Measurements from ENCODE around the gene ZNF610.

ZNF610 gene

GRCh38 chr19:52345162-52345561 is 9.1 kb downstream of the ZNF610 start:
- H3K36me3 ChIP-seq (ENCODE audit: insufficient read depth, low read length): no peaks in the 10 kb centered on the region
- no peaks in the 10 kb centered on the region for H3K9me3 ChIP-seq (ENCODE audit: control insufficient read depth, insufficient read depth, low read length)

DNA sequence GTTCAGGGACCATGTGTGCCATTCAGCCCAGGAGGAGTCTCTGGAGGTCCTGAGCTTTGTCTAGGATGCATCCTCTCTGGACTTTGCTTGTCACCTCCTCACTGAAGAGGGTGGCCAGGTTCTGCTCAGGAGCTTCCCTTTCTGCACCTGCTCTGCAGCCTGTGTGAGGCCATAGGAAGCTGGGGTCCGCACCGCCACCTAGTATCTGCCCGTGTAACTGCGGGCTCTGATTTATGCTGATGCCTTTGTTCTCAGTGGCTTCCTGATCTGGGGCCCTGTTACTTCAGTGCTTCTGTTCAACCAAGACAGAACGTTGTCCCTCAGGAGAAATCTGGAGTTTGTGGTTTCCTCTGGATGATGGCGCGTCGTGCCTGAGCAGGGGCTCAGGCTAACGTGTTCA is 15.5 kb downstream of the ZNF610 start:
- Histone ChIP-seq H3K9ac (ENCODE audit: low read depth, low read length) (no peak overlapping the region), H3K9me3 (ENCODE audit: control insufficient read depth, insufficient read depth, low read length) (no peaks in the 10 kb centered on the region; the same call in 1 of the 2 replicates), H3K36me3 (ENCODE audit: insufficient read depth, low read length) (no peaks in the 10 kb centered on the region; the same call in 1 of the 2 replicates), H3K4me1 (ENCODE audit: insufficient read depth, low read length) (no peaks in the 10 kb centered on the region)

More at GRCh38 chr19:52345162-52345561, 9.1 kb downstream of the ZNF610 start:
- Histone ChIP-seq H3K9ac (ENCODE audit: low read depth, low read length) (no peak overlapping the region), H3K4me1 (ENCODE audit: insufficient read depth, low read length) (no peaks in the 10 kb centered on the region)

GRCh38 chr19:52366414-52366824 is 30.4 kb downstream of the ZNF610 start:
- Histone ChIP-seq H3K36me3 (ENCODE audit: insufficient read depth, low read length) (no peaks in the 10 kb centered on the region; the same call in 1 of the 2 replicates), H3K9me3 (ENCODE audit: control insufficient read depth, insufficient read depth, low read length) (peaks cover 24% of the 10 kb centered on the region; the same call in 1 of the 2 replicates), H3K9ac (ENCODE audit: low read depth, low read length) (no peak overlapping the region), H3K4me1 (ENCODE audit: insufficient read depth, low read length) (no peaks in the 10 kb centered on the region)

DNA sequence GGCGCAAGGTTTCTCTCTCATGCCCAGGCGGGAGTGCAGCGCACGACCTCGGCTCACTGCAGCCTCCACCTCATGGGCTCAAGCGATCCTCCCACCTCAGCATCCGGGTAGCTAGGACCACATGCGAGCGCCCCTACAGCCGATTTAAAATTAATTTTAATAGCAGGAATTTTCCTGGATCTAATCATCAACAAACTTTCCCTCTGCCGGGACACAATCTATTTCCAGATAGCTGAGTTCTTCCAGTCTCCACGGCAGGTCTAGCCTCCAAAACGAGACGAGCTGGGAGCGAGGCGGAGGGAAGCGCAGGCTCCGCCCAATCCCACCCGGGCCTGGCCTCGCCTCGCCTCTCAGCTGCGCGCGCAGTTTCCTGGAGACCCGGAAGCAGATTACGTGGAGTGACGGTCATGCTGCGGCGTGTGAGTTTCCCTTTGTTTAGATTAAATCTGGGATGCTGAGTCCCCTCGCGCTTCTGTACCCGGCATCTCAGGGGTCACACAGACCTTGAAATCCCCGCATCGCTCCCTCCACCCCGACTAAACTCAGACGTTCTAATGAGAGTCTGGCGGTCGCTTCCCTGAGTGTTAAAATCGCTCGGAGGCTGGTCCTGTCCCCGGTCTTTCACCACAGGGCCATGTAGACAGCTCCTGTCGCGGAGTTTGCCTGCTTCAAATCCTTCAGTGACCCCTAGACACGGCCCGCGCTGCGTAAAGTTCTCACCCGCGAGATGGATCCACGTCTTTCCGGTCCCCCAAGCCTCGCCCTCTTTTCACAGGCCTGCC is 33.7 kb downstream of the ZNF610 start, which contains the start of gene ZNF880:
Gene ZNF880 (plus strand): TSS at position 365 of the 782 bp plus-strand sequence. CDS start 43 bp downstream, at position 408.
- peaks cover 19% of the 10 kb centered on the region; the same call in 1 of the 2 replicates for H3K9me3 ChIP-seq (ENCODE audit: control insufficient read depth, insufficient read depth, low read length)
- H3K36me3 ChIP-seq (ENCODE audit: insufficient read depth, low read length): no peaks in the 10 kb centered on the region; the same call in 1 of the 2 replicates
- H3K4me1 ChIP-seq (ENCODE audit: insufficient read depth, low read length): no peaks in the 10 kb centered on the region
- H3K9ac ChIP-seq (ENCODE audit: low read depth, low read length): peak within 1 kb of the TSS; percentile 92

DNA sequence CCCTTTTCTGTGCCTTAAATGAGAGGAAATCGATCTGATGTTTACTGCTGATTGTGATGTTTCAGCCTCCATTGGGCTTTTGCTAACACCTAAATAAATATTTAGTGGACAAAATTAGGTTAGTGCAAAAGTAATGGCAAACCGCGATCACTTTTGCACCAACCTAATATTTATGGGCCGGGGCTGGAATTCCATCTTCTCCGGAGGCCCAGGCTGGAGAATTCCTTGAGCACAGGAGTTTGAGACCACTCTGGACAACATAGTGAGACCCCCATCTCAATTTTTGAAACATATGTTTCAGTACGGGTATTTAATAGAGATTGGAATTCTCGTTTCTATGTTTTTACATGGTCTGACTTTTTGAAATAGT is 34.3 kb downstream of the ZNF610 start:
- no peaks in the 10 kb centered on the region; the same call in 1 of the 2 replicates for H3K36me3 ChIP-seq (ENCODE audit: insufficient read depth, low read length)
- H3K4me1 ChIP-seq (ENCODE audit: insufficient read depth, low read length): no peaks in the 10 kb centered on the region
- peaks cover 13% of the 10 kb centered on the region; the same call in 1 of the 2 replicates for H3K9me3 ChIP-seq (ENCODE audit: control insufficient read depth, insufficient read depth, low read length)
- peak overlapping the region; percentile 92 for H3K9ac ChIP-seq (ENCODE audit: low read depth, low read length)

DNA sequence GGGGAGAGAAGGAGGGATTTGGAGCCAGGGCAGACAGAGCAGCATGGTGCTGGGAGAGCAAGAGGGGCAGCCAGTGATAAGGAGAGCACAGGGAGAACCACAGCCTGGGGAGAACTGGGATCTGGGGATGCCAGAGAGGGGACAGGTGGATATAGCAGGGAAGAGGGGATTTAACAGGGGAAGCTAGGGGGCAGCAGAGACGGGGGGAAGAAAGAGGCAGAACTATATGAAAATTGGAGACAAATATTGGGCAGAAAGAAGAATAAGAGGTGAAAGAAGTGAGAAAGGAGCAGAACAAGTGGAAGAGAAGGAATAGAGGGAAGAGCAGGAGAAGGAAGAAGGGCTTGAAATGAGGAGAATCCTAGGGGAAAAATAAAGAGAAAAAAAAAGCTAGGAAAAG is 55.1 kb downstream of the ZNF610 start:
- H3K4me1 ChIP-seq (ENCODE audit: insufficient read depth, low read length): no peaks in the 10 kb centered on the region
- peaks cover 2% of the 10 kb centered on the region for H3K9me3 ChIP-seq (ENCODE audit: control insufficient read depth, insufficient read depth, low read length)
- no peak overlapping the region for H3K9ac ChIP-seq (ENCODE audit: low read depth, low read length)
- no peaks in the 10 kb centered on the region; the same call in 1 of the 2 replicates for H3K36me3 ChIP-seq (ENCODE audit: insufficient read depth, low read length)

DNA sequence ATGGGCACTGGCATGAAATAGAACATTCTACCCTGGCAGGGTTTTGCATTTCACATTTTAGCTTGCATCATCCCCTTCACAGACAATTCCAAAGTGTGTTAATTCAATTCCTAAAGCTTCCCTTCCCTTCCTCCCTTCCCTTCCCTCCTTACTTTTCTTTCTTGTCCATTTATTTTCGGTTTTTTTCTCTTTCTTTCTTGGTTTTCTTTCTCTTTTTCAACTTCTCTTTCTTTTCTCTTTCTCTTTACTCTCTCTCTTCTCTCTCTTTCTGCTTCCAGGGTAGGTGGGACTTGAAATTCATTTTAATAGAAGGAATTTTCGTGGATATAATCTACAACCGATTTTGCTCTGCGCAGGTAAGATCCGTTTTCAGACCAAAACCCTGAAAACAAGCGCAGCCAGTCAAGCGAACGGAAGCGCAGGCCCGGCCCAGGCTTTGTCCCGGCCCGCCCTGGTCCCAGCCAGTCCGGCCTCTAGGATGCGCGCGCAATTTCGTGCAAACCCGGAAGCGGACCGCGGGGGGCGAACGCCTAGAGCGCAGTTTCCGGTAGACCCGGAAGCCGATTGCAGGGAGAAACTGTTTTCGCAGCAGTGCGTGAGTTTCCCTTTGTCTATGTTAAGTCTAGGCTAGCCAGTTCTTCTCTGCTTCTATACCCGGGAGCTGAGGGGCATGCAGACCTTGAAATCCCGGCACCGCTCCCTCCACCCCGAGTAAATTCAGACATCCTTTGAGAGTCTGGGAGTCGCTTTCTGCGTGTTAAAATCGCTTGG is 61.5 kb downstream of the ZNF610 start, which contains the start of gene ZNF528:
Gene ZNF528 (plus strand): TSS at position 540 of the 771 bp plus-strand sequence. CDS start 4,165 bp downstream, outside the sequence.
- no peaks in the 10 kb centered on the region for H3K9me3 ChIP-seq (ENCODE audit: control insufficient read depth, insufficient read depth, low read length)
- peak within 1 kb of the TSS; percentile 89 for H3K9ac ChIP-seq (ENCODE audit: low read depth, low read length)
- H3K4me1 ChIP-seq (ENCODE audit: insufficient read depth, low read length): no peaks in the 10 kb centered on the region
- no peaks in the 10 kb centered on the region for H3K36me3 ChIP-seq (ENCODE audit: insufficient read depth, low read length)

- Histone ChIP-seq H3K36me3 (ENCODE audit: insufficient read depth, low read length) (no peaks in the 10 kb centered on the region; the same call in 1 of the 2 replicates), H3K9me3 (ENCODE audit: control insufficient read depth, insufficient read depth, low read length) (no peaks in the 10 kb centered on the region; the same call in 1 of the 2 replicates), H3K4me1 (ENCODE audit: insufficient read depth, low read length) (no peaks in the 10 kb centered on the region), H3K9ac (ENCODE audit: low read depth, low read length) (peak overlapping the region; percentile 89)
These were observed 62.0 kb downstream of the ZNF610 start for GRCh38 chr19:52398081-52398441.

DNA sequence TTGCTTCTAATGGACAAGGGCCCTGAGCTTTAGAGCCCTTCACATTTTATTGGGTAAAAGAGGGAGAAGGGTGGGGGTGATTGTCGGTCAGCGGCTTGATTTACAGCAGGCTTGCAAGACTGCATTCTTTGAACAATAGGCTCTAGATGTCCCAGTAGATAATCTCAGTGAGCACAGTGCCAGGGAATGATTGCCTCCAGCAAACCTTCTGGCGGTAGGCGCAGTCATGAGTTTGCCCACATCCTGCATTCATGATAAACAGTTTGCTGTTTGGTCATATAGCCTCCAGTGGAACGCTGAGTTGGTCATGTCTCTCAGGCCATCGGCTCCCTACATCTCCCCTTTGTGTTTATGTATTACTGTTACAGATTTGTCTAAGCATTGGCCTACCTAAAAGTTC is 74.2 kb downstream of the ZNF610 start:
- H3K9me3 ChIP-seq (ENCODE audit: control insufficient read depth, insufficient read depth, low read length): peaks cover 3% of the 10 kb centered on the region
- peaks cover 11% of the 10 kb centered on the region for H3K36me3 ChIP-seq (ENCODE audit: insufficient read depth, low read length)
- H3K9ac ChIP-seq (ENCODE audit: low read depth, low read length): no peak overlapping the region

DNA sequence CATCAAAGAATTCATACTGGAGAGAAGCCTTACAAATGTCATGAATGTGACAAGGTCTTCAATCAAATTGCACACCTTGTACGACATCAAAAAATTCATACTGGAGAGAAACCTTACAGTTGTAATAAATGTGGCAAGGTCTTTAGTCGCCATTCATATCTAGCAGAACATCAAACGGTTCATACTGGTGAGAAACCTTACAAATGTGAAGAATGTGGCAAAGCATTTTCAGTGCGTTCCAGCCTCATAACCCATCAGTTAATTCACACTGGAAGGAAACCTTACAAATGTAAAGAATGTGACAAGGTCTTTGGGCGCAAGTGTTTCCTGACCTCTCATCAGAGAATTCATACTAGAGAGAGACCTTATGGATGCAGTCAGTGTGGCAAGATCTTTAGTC is 79.7 kb downstream of the ZNF610 start:
- Histone ChIP-seq H3K9me3 (ENCODE audit: control insufficient read depth, insufficient read depth, low read length) (peaks cover 20% of the 10 kb centered on the region), H3K36me3 (ENCODE audit: insufficient read depth, low read length) (no peaks in the 10 kb centered on the region; the same call in 1 of the 2 replicates), H3K4me1 (ENCODE audit: insufficient read depth, low read length) (no peaks in the 10 kb centered on the region), H3K9ac (ENCODE audit: low read depth, low read length) (no peak overlapping the region)

More for the DNA sequence above, 74.2 kb downstream of the ZNF610 start:
- no peaks in the 10 kb centered on the region for H3K4me1 ChIP-seq (ENCODE audit: insufficient read depth, low read length)
